CD14-positive monocyte (primary cell): ENCODE measurements around the gene DOCK1. TPM values are rescaled to one million over a fixed set of nuclear protein-coding genes. Genes with fewer than 3 reads are reported as not detected.

ENCODE experiments used
- DNase-seq, 3 donors: peaks; one replicate each; pipeline ENCODE4 v3.0.0-alpha.2; 2011 to 2022
- H2AFZ ChIP-seq: 2 replicates; pipeline ENCODE4 v1.6.0; 2012; ENCODE audit warnings: mild to moderate bottlenecking, low read depth, low read length, inconsistent platforms; ENCODE audit not compliant: insufficient read depth, poor library complexity, severe bottlenecking
- H3K27ac ChIP-seq, 2 donors: 1 replicate in 1 of 2; 2 replicates in 1 of 2; pipeline ENCODE4 v1.5.1; 2012 to 2013; ENCODE audit warnings: low read length in 2 of 2, control low read depth in 1 of 2, inconsistent platforms in 1 of 2, low read depth in 1 of 2, mild to moderate bottlenecking in 1 of 2
- H3K27me3 ChIP-seq, 2 donors: one replicate each; pipeline versions ENCODE4 v1.6.0 to v1.6.1; 2011 to 2013; ENCODE audit warnings: low read length in 2 of 2; ENCODE audit not compliant: control insufficient read depth in 2 of 2, insufficient read depth in 2 of 2
- H3K36me3 ChIP-seq, 2 donors: replicated peaks in 1 of 2; 1 replicate in 1 of 2; 2 replicates in 1 of 2; pipeline versions ENCODE4 v1.5.1 to v1.6.1; 2012 to 2013; ENCODE audit warnings: low read length in 2 of 2, control low read depth in 1 of 2, inconsistent platforms in 1 of 2, mild to moderate bottlenecking in 1 of 2; ENCODE audit not compliant: insufficient read depth in 2 of 2, control insufficient read depth in 1 of 2
- H3K4me1 ChIP-seq, 2 donors: 1 replicate in 1 of 2; 2 replicates in 1 of 2; pipeline versions ENCODE4 v1.5.1 to v1.6.1; 2012 to 2013; ENCODE audit warnings: low read length in 2 of 2, control low read depth in 1 of 2, inconsistent platforms in 1 of 2, mild to moderate bottlenecking in 1 of 2, moderate library complexity in 1 of 2; ENCODE audit not compliant: insufficient read depth in 2 of 2, control insufficient read depth in 1 of 2
- H3K4me2 ChIP-seq: replicated peaks from 2 replicates; pipeline ENCODE3; 2012; ENCODE audit warnings: low read length, moderate library complexity, mild to moderate bottlenecking; ENCODE audit not compliant: poor library complexity, severe bottlenecking; ENCODE audit errors: extremely low read depth
- H3K4me3 ChIP-seq, 3 experiments: fragments of 200-600 bp in 1 of 3; sonication (generic) in 1 of 3; replicated peaks in 1 of 3; 1 replicate in 2 of 3; 2 replicates in 1 of 3; pipeline ENCODE4 v1.5.1; 2011 to 2013; ENCODE audit warnings: low read length in 3 of 3, mild to moderate bottlenecking in 3 of 3, control low read depth in 2 of 3, low read depth in 2 of 3, inconsistent platforms in 1 of 3, moderate library complexity in 1 of 3
- H3K79me2 ChIP-seq: 2 replicates; pipeline ENCODE4 v1.6.0; 2012; ENCODE audit warnings: mild to moderate bottlenecking, control low read depth, inconsistent platforms, low read length, moderate library complexity; ENCODE audit not compliant: insufficient read depth
- H3K9ac ChIP-seq: 2 replicates; pipeline ENCODE4 v1.6.0; 2017; ENCODE audit warnings: low read length, mild to moderate bottlenecking; ENCODE audit not compliant: insufficient read depth, poor library complexity, severe bottlenecking
- H3K9me3 ChIP-seq, 2 donors: replicated peaks in 1 of 2; 1 replicate in 1 of 2; 2 replicates in 1 of 2; pipeline versions ENCODE4 v1.5.1 to v1.6.1; 2012 to 2013; ENCODE audit warnings: low read length in 2 of 2, control low read depth in 1 of 2; ENCODE audit not compliant: control insufficient read depth in 1 of 2, insufficient read depth in 1 of 2
- H4K20me1 ChIP-seq: 2 replicates; pipeline ENCODE4 v1.6.0; 2012; ENCODE audit warnings: mild to moderate bottlenecking, low read length, control low read depth, moderate library complexity; ENCODE audit not compliant: insufficient read depth
- H3K27ac Mint-ChIP-seq, 7 donors: one replicate each; pipeline ENCODE4 v1.8.0; 2020; ENCODE audit warnings: mild to moderate bottlenecking in 7 of 7, mixed read lengths in 7 of 7, moderate library complexity in 6 of 7, inconsistent platforms in 2 of 7
- H3K27me3 Mint-ChIP-seq, 3 donors: one replicate each; pipeline ENCODE4 v1.8.0; 2021 to 2022; ENCODE audit warnings: low read depth in 3 of 3, mild to moderate bottlenecking in 3 of 3, mixed read lengths in 3 of 3, moderate library complexity in 3 of 3, inconsistent platforms in 1 of 3
- H3K36me3 Mint-ChIP-seq, 2 donors: one replicate each; pipeline ENCODE4 v1.8.0; 2020; ENCODE audit warnings: mixed read lengths in 2 of 2, inconsistent platforms in 1 of 2, mild to moderate bottlenecking in 1 of 2
- H3K4me1 Mint-ChIP-seq: one replicate; pipeline ENCODE4 v1.8.0; 2020; ENCODE audit warnings: mild to moderate bottlenecking, mixed read lengths
- H3K4me3 Mint-ChIP-seq, 2 donors: one replicate each; pipeline ENCODE4 v1.8.0; 2020; ENCODE audit warnings: mild to moderate bottlenecking in 2 of 2, mixed read lengths in 2 of 2, moderate library complexity in 1 of 2
- H3K9me3 Mint-ChIP-seq, 7 donors: one replicate each; pipeline ENCODE4 v1.8.0; 2020 to 2022; ENCODE audit warnings: mixed read lengths in 7 of 7, mild to moderate bottlenecking in 6 of 7, moderate library complexity in 6 of 7, inconsistent platforms in 2 of 7
- WGBS: methylation state at CpG from one replicate; pipeline ENCODE4 v1.1.5; 2013; ENCODE audit warnings: missing lambda C conversion rate; ENCODE audit not compliant: insufficient coverage; 5-methylcytosine and 5-hydroxymethylcytosine counted together
- intact Hi-C, 2 donors: fragments of 100-400 bp; cut with micrococcal nuclease; formaldehyde crosslinking; loops; one replicate each; pipeline versions ENCODE4 v1.15.0 to v1.15.1; 2023
- polyA plus RNA-seq, 3 donors: library from polyadenylated mRNA; depleted of rRNA in 1 of 3; unstranded in 2 of 3; stranded (reverse) in 1 of 3; fragments of 300-500 nt in 2 of 3; fragments of >200 nt in 1 of 3; fragmentation: Illumina TruSeq in 2 of 3; gene quantifications; 1 replicate in 2 of 3; 2 replicates in 1 of 3; pipeline ENCODE4 v1.2.3, GENCODE V29; 2012 to 2021
- TF ChIP-seq, protein P1 (sequence below): fragments of 200-600 bp; IDR thresholded peaks from one replicate; pipeline ENCODE4 v1.8.0; 2022; ENCODE audit warnings: antibody characterized with exemption, mild to moderate bottlenecking

The DOCK1 gene
- polyA plus RNA-seq, 3 donors, result 0.31 to 0.35 TPM; not detected in 1

DNA sequence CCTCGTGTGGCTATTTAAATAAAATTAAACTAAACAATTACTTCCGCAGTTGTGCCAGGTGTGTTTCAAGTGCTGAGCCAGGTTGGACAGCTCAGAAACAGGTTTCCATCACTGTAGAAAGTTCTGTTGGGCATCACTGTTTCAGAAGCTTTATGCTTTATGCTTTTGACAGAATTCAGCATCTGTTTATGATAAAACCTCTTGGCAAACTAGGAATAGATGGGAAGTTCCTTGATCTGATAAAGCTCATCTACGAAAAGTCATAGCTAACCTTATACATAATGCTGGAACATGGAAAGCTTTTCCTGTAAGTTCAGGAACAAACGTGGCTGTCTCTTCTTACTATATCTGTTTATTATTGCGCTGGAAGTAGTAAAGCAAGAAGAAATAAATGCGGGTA lies 143.4 kb downstream of the DOCK1 start:
- Mint-ChIP-seq H3K4me3 (no peak overlapping the region), H3K4me1 (no peaks in the 10 kb centered on the region), H3K36me3 (no peaks in the 10 kb centered on the region), H3K9me3 (peaks cover 0 to 9% (median 2%) of the 10 kb centered on the region in 7 donors), H3K27me3 (no peaks in the 10 kb centered on the region), H3K27ac (no peak overlapping the region)
- intact Hi-C loops, result no loop called here
- Histone ChIP-seq H3K9ac (no peak overlapping the region), H3K27ac (no peak overlapping the region), H3K9me3 (peaks cover 0 to 6% of the 10 kb centered on the region in 2 donors), H3K4me3 (no peak overlapping the region), H2AFZ (no peak overlapping the region), H3K27me3 (no peaks in the 10 kb centered on the region), H4K20me1 (no peaks in the 10 kb centered on the region), H3K79me2 (no peaks in the 10 kb centered on the region), H3K36me3 (no peaks in the 10 kb centered on the region), H3K4me1 (no peaks in the 10 kb centered on the region), H3K4me2 (no peak overlapping the region)
- 67% methylated on average over 1 of the region's 6 CpGs for whole genome bisulfite sequencing
- TF ChIP-seq, protein P1, sequence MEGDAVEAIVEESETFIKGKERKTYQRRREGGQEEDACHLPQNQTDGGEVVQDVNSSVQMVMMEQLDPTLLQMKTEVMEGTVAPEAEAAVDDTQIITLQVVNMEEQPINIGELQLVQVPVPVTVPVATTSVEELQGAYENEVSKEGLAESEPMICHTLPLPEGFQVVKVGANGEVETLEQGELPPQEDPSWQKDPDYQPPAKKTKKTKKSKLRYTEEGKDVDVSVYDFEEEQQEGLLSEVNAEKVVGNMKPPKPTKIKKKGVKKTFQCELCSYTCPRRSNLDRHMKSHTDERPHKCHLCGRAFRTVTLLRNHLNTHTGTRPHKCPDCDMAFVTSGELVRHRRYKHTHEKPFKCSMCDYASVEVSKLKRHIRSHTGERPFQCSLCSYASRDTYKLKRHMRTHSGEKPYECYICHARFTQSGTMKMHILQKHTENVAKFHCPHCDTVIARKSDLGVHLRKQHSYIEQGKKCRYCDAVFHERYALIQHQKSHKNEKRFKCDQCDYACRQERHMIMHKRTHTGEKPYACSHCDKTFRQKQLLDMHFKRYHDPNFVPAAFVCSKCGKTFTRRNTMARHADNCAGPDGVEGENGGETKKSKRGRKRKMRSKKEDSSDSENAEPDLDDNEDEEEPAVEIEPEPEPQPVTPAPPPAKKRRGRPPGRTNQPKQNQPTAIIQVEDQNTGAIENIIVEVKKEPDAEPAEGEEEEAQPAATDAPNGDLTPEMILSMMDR, result no peak
- no peak for DNase-seq

DNA sequence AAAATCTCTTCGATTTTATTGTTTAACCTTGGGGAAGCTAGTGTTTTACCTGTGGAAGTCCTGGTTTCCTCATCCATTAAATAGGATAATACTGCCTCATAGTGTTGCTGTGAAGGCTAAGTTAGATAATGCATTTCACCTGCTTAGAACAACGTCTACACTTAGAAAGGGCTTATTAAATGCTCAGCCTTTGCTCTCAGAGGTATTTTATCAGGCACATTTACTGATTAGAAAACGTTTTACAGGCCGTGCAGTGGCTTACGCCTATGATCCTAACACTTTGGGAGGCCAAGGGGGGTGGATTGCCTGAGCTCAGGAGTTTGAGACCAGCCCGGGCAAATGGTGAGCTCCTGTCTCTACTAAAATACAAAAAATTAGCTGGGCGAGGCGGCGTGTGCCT lies 146.8 kb downstream of the DOCK1 start:
- Histone ChIP-seq H3K9ac (no peak overlapping the region), H3K9me3 (peaks cover 0 to 12% of the 10 kb centered on the region in 2 donors), H3K27ac (no peak overlapping the region), H3K4me2 (no peak overlapping the region), H3K4me1 (no peaks in the 10 kb centered on the region), H3K36me3 (no peaks in the 10 kb centered on the region), H3K79me2 (no peaks in the 10 kb centered on the region), H2AFZ (no peak overlapping the region), H3K27me3 (no peaks in the 10 kb centered on the region), H3K4me3 (no peak overlapping the region), H4K20me1 (no peaks in the 10 kb centered on the region)
- WGBS, result 93% methylated on average over 3 of the region's 9 CpGs
- Mint-ChIP-seq H3K4me3 (no peak overlapping the region), H3K27me3 (no peaks in the 10 kb centered on the region), H3K4me1 (no peaks in the 10 kb centered on the region), H3K27ac (no peak overlapping the region), H3K9me3 (peaks cover 0 to 16% (median 6%) of the 10 kb centered on the region in 7 donors), H3K36me3 (no peaks in the 10 kb centered on the region)
- intact Hi-C loops, result no loop called here
- DNase-seq, result no peak
- TF ChIP-seq, protein P1, result no peak
